ENCODE measurements around the gene PEMT. TPM values are rescaled to one million over a fixed set of nuclear protein-coding genes. Genes with fewer than 3 reads are reported as not detected.

PEMT gene
- total RNA-seq, 2 donors from 2014 or later = 38.3 to 52.7 TPM

GRCh38 chr17:17538417-17539391 lies 52.8 kb downstream of the PEMT start:
- H3K4me1 ChIP-seq (ENCODE audit: control insufficient read depth, insufficient read depth, low read length) = peaks cover 3% of the 10 kb centered on the region
- Mint-ChIP-seq H3K36me3 (ENCODE audit: low read depth) (no peaks in the 10 kb centered on the region), H3K4me3 (no peak overlapping the region), H3K27ac (no peak overlapping the region), H3K9me3 (no peaks in the 10 kb centered on the region), H3K4me1 (peaks cover 3% of the 10 kb centered on the region), H3K27me3 (ENCODE audit: insufficient read depth) (no peaks in the 10 kb centered on the region)
- H3K27ac ChIP-seq (ENCODE audit: low read depth, low read length) = no peak overlapping the region
- no peak for DNase-seq
- H3K9me3 ChIP-seq (ENCODE audit: control insufficient read depth, low read length) = no peaks in the 10 kb centered on the region
- H3K4me3 ChIP-seq (ENCODE audit: low read length) = no peak overlapping the region
- TF ChIP-seq, protein P1, sequence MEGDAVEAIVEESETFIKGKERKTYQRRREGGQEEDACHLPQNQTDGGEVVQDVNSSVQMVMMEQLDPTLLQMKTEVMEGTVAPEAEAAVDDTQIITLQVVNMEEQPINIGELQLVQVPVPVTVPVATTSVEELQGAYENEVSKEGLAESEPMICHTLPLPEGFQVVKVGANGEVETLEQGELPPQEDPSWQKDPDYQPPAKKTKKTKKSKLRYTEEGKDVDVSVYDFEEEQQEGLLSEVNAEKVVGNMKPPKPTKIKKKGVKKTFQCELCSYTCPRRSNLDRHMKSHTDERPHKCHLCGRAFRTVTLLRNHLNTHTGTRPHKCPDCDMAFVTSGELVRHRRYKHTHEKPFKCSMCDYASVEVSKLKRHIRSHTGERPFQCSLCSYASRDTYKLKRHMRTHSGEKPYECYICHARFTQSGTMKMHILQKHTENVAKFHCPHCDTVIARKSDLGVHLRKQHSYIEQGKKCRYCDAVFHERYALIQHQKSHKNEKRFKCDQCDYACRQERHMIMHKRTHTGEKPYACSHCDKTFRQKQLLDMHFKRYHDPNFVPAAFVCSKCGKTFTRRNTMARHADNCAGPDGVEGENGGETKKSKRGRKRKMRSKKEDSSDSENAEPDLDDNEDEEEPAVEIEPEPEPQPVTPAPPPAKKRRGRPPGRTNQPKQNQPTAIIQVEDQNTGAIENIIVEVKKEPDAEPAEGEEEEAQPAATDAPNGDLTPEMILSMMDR (conservative IDR thresholded peaks at IDR 0.05) = no peak
- WGBS, 2 experiments (ENCODE audit: insufficient coverage in 1 of 2, insufficient read length in 1 of 2) = 91 to 96% methylated on average over 7 to 10 of the region's 10 CpGs
- H3K36me3 ChIP-seq (ENCODE audit: control insufficient read depth, insufficient read depth, low read length) = no peaks in the 10 kb centered on the region
- no peaks in the 10 kb centered on the region for H3K27me3 ChIP-seq (ENCODE audit: control insufficient read depth, insufficient read depth, low read length, poor library complexity, severe bottlenecking)
- no peak overlapping the region for H3K9ac ChIP-seq (ENCODE audit: extremely low read depth, low read length, poor library complexity, severe bottlenecking)

GRCh38 chr17:17537311-17538099 lies 54.0 kb downstream of the PEMT start:
- WGBS, 2 experiments (ENCODE audit: insufficient coverage in 1 of 2, insufficient read length in 1 of 2) = 88 to 91% methylated on average over 7 to 15 of the region's 15 CpGs
- Mint-ChIP-seq H3K27ac (no peak overlapping the region), H3K4me1 (peaks cover 3% of the 10 kb centered on the region), H3K9me3 (no peaks in the 10 kb centered on the region), H3K27me3 (ENCODE audit: insufficient read depth) (no peaks in the 10 kb centered on the region), H3K4me3 (no peak overlapping the region), H3K36me3 (ENCODE audit: low read depth) (no peaks in the 10 kb centered on the region)
- TF ChIP-seq, protein P1 (conservative IDR thresholded peaks at IDR 0.05) = no peak
- no peaks in the 10 kb centered on the region for H3K9me3 ChIP-seq (ENCODE audit: control insufficient read depth, low read length)
- H3K27ac ChIP-seq (ENCODE audit: low read depth, low read length) = no peak overlapping the region
- H3K4me3 ChIP-seq (ENCODE audit: low read length) = no peak overlapping the region
- no peaks in the 10 kb centered on the region for H3K27me3 ChIP-seq (ENCODE audit: control insufficient read depth, insufficient read depth, low read length, poor library complexity, severe bottlenecking)
- H3K36me3 ChIP-seq (ENCODE audit: control insufficient read depth, insufficient read depth, low read length) = no peaks in the 10 kb centered on the region
- DNase-seq = no peak
- peaks cover 3% of the 10 kb centered on the region for H3K4me1 ChIP-seq (ENCODE audit: control insufficient read depth, insufficient read depth, low read length)
- H3K9ac ChIP-seq (ENCODE audit: extremely low read depth, low read length, poor library complexity, severe bottlenecking) = no peak overlapping the region

DNA sequence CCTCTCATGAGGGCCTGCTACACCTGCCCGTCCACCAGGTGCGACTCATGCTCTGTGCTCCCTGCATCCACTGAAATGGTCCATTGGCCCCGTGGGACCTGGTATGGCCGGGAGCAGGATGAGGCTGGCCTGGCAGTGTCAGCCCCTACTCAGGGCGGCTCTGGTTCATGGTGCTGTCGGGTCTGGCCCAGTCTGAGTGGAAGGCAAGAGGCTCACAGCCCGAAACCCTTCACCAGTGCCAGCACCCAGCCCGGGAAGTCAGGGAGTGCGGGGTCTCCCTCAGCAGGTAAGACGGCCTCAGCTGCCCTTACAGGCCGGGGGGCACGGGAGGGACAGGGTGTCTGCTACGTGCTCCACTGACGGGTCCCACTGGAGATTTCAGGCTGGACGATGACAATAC lies 54.8 kb downstream of the PEMT start:
- no peak overlapping the region for H3K9ac ChIP-seq (ENCODE audit: extremely low read depth, low read length, poor library complexity, severe bottlenecking)

More for the DNA sequence above, 54.8 kb downstream of the PEMT start:
- Histone ChIP-seq H3K27me3 (ENCODE audit: control insufficient read depth, insufficient read depth, low read length, poor library complexity, severe bottlenecking) (no peaks in the 10 kb centered on the region), H3K27ac (ENCODE audit: low read depth, low read length) (no peak overlapping the region), H3K4me1 (ENCODE audit: control insufficient read depth, insufficient read depth, low read length) (peaks cover 3% of the 10 kb centered on the region), H3K9me3 (ENCODE audit: control insufficient read depth, low read length) (no peaks in the 10 kb centered on the region), H3K36me3 (ENCODE audit: control insufficient read depth, insufficient read depth, low read length) (no peaks in the 10 kb centered on the region), H3K4me3 (ENCODE audit: low read length) (no peak overlapping the region)
- Mint-ChIP-seq H3K4me1 (peaks cover 3% of the 10 kb centered on the region), H3K4me3 (no peak overlapping the region), H3K27ac (no peak overlapping the region), H3K36me3 (ENCODE audit: low read depth) (no peaks in the 10 kb centered on the region), H3K9me3 (no peaks in the 10 kb centered on the region), H3K27me3 (ENCODE audit: insufficient read depth) (no peaks in the 10 kb centered on the region)
- TF ChIP-seq, protein P1 (conservative IDR thresholded peaks at IDR 0.05) = no peak
- WGBS, 2 experiments (ENCODE audit: insufficient coverage in 1 of 2, insufficient read length in 1 of 2) = 94 to 96% methylated on average over 11 to 15 of the region's 15 CpGs
- DNase-seq = no peak
